Lower leg skin (tissue), 3 donors: ENCODE results near the gene SLIT3.

Experiments used
- POLR2A ChIP-seq, 2 donors: fragments of 450-650 bp; IDR thresholded peaks; one replicate each; pipeline ENCODE4 v1.6.1; 2016 to 2017; ENCODE audit warnings: antibody characterized with exemption in 2 of 2, mild to moderate bottlenecking in 1 of 2, moderate library complexity in 1 of 2
- TF ChIP-seq, protein P1 (sequence below), 3 donors: fragments of 450-650 bp; IDR thresholded peaks; one replicate each; pipeline ENCODE4 v1.5.1; 2016; ENCODE audit warnings: antibody characterized with exemption in 3 of 3, mild to moderate bottlenecking in 3 of 3, moderate library complexity in 2 of 3

DNA sequence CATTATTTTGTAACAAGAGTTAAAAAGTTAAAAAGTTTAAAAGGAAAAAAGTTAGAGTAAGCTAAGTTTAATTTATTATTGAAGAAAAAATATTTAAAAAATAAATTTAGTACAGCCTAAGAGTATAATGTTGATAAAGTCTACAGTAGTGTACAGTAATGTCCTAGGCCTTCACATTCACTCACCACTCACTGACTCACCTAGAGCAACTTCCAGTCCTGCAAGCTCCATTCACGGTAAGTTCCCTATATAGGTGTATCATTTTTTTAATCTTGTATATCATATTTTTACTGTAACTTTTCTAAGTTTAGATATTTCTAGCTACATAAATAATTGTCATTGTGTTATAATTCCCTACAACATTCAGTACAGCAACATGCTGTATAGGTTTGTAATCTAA lies 652.4 kb downstream of the SLIT3 start:
- TF ChIP-seq, protein P1, sequence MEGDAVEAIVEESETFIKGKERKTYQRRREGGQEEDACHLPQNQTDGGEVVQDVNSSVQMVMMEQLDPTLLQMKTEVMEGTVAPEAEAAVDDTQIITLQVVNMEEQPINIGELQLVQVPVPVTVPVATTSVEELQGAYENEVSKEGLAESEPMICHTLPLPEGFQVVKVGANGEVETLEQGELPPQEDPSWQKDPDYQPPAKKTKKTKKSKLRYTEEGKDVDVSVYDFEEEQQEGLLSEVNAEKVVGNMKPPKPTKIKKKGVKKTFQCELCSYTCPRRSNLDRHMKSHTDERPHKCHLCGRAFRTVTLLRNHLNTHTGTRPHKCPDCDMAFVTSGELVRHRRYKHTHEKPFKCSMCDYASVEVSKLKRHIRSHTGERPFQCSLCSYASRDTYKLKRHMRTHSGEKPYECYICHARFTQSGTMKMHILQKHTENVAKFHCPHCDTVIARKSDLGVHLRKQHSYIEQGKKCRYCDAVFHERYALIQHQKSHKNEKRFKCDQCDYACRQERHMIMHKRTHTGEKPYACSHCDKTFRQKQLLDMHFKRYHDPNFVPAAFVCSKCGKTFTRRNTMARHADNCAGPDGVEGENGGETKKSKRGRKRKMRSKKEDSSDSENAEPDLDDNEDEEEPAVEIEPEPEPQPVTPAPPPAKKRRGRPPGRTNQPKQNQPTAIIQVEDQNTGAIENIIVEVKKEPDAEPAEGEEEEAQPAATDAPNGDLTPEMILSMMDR (IDR thresholded peaks at IDR 0.05) = no peak
- no peak for TF ChIP-seq POLR2A (IDR thresholded peaks at IDR 0.05)
